Stimulated activated CD8-positive, alpha-beta memory T cell treated with anti-CD3 and anti-CD28 coated beads, Interleukin-12 subunit alpha, Interleukin-12 subunit beta, amount 100 ng/mL, for 4 hours (primary cell): ENCODE data around the gene TBC1D1.

Experiments
- DNase-seq: peaks from one replicate; pipeline ENCODE4 v3.0.0-alpha.2; 2020; ENCODE audit warnings: low read depth

Gene TBC1D1

DNA sequence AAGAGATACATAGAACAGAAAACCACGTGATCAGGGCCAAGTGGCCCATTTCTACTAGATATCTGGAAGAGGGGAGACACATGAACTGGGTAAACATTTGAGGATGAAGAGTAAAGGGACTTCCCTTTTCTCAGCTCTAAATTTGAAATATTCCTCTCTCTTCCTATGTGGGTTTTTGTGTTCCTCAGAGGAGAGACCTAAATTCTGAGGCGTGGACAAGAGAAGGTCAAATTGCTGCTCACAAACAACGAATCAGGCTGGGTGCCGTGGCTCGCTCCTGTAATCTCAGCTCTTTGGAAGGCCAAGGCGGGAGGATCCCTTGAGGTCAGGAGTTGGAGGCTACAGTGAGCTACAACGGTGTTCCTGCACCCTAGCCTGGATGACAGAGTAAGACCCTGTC lies 285.3 kb downstream of the TBC1D1 start:
- DNase-seq: no peak

DNA sequence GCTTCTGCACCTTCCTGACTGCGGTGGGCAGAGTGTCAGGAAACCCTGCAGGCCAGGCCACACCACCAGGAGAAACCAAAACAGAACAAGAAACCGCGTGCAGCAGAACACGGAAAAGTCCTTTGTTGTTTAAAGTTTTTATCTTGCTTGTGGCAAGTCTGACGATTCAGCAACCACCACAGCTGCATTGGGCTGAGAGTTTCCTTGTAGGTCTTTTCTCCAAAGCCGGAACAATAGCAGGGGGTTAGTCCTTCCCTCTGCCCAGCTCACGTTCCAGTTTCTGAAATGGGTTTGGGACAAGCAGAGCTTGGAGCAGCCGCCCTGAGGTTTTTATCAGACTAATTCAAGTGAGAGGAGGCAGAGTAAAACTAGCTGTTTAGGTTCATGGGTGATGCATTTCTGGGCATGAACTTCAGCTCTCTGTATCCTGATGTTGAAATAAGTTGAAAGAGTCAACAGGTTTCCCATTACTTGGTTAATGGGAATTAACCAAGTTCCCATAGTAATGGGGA lies 286.2 kb downstream of the TBC1D1 start:
- peak; percentile 26 for DNase-seq

DNA sequence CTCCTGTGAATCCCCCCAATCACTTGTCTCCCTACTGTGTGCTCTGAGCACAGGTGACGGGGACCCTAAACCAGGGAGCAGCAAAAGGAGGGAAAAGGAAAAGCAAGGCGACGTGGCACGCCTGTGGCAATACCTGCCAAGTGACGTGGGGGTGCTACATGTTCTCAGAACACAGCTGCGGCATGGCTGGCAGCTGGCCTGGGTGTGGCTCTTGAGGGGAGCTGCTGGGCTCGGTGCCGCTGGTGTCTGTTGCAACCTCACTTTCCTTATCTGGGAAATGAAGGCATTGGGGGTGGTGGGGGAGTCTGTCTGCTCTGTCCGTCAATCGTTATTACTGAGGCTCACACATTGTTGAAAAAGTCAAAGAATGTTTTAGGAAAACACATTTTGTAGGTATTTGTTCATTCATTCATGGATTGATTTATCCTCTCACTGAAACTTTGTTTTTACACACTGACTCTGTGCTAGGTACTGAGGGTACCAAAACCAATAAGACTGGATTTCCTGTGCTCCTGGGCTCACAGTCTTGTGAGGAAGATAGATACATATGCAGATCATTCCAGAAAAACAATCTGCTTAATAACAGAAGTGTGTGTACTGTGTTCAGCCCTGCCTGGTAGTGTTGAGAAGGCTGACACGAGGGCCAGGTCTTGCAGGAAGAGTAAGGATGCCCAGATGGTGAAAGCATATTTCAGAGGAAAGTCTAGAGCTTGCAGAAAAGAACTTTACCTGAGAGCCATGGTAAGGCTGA lies 286.9 kb downstream of the TBC1D1 start:
- DNase-seq: no peak

DNA sequence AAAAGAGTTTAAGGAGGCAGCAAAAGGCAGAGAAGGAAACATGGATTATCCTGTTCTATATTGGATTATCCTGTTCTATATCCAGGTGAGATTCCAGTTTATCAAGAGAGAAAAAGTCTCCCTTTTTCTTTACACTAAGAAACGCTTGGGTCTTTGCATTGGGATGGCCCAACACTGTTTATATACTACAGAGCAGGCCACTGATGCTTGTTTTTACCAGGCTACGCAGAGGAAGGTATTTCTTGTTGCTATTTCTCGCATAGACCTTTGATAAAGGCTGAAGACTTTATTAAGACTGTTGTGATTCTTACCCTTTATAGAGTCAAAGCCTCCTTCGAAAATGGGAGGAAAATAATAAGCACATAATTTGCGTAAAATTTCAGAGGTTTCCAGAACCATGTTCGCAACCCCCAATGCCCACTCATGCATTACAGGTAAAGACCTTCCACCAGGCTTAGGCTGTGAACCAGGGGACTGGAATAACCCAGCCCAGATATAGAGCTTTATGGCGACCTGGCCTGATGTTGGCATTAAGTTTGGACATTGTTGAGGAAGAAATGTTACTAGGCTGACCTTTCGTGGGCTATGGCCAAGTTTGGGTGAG lies 287.6 kb downstream of the TBC1D1 start:
- DNase-seq: no peak

DNA sequence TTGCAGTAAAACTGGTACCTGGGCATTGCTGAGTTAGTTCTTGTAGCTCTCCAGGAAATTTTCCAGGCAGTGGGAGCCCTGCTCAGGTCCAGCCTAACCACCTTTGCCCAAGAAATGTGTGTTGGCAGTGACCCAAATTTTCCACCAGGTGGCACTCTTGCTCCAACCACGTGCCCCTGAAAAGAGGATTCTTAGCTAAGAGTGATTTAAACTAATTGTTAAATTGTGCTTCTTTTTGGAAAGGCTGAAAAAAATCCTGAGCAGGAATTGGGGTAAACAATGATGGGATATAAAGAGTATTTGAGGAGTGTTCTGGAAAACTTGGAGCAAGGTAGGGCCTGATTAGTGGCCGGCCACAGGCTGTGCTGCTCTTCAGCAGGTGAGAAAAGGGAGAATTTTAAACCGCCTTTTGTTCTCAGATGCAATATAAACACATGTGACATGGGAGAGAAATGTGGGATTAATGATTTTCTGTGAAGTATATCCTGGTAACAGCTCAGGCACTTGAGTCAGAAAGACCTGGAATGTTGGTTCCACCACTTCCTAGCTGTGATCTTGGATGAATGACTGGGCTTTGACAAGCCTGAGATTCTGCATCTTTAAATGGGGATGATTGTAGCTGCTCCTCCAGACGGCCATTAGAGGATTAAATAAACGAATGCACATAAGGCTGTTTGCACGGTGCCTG lies 288.9 kb downstream of the TBC1D1 start:
- peak; percentile 47 for DNase-seq

DNA sequence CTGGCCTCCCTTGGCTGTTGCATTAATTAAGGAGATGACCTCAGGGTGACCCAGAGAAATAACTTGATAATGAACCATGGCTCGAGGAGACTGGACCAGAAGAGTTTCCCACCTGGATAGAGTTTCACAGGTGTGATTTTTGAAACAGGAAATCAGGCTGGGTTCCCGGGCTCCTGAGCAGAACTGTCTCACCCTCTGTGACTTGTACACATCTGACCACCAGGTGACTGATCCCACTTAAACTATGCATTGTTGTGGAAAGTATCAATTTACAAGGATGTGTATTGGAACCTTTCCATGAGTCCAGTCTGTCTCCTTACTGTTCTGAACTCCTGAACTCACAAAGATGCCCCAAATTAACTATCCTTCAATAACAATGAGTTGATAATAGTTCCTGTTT lies 289.6 kb downstream of the TBC1D1 start:
- no peak for DNase-seq

DNA sequence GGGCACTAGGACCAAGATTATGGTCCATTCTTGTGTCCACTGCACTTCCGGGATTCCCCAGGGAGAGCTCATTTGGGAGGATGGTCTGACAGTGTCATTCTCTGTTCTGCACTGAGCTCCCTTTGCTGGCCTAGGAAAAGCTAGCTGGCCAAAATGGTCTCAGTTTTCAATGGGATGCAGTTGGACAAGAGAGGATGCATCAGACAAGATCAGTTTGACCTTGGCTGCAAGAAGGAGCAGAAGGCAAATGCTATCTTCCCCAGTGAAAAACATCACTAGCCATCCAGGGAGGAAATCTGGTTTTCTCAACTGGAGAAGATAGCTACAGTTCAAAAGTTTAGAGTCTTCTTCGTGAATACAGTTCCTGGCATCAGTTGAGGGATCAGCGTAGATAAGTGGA lies 290.4 kb downstream of the TBC1D1 start:
- DNase-seq: no peak

DNA sequence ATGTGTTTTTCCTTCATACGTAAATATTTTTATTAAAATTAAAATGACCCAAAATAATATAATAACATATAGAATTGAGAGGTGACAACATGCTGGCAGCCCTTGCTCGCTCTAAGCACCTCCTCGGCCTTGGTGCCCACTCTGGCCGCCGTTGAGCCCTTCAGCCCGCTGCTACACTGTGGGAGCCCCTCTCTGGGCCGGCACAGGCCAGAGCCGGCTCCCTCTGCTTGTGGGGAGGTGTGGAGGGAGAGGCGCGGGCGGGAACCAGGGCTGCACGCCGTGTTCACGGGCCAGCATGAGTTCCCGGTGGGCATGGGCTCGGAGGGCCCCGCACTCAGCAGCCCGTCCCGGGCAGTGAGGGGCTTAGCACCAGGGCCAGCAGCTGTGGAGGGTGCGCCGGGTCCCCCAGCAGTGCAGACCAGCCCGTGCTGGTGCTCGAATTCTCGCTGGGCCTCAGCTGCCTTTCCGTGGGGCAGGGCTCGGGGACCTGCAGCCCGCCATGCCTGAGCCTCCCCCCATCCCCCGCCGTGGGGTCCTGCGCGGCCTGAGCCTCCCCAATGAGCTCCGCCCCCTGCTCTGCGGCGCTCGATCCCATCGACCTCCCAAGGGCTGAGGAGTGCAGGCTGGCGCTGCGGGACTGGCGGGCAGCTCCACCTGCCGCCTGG lies 291.6 kb downstream of the TBC1D1 start:
- DNase-seq: no peak

DNA sequence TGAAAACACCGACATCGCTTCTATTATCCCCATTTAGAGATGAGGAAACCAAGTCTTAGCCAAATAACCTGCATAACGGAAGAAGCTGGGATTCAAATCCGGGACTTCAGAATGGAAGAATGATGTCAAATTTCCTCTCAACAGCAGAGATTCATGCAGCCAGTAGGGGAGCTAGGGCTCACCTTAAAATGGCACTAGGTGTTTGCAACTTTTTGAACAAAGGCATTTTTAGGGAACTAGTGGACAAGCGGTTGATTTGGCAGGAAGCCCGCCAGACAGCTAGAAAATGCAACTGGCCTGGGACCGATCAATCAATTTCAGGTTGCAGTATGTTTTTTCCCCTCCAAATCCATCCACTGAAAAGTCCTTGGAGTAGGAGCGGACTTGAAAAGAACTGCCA lies 293.5 kb downstream of the TBC1D1 start:
- no peak for DNase-seq

DNA sequence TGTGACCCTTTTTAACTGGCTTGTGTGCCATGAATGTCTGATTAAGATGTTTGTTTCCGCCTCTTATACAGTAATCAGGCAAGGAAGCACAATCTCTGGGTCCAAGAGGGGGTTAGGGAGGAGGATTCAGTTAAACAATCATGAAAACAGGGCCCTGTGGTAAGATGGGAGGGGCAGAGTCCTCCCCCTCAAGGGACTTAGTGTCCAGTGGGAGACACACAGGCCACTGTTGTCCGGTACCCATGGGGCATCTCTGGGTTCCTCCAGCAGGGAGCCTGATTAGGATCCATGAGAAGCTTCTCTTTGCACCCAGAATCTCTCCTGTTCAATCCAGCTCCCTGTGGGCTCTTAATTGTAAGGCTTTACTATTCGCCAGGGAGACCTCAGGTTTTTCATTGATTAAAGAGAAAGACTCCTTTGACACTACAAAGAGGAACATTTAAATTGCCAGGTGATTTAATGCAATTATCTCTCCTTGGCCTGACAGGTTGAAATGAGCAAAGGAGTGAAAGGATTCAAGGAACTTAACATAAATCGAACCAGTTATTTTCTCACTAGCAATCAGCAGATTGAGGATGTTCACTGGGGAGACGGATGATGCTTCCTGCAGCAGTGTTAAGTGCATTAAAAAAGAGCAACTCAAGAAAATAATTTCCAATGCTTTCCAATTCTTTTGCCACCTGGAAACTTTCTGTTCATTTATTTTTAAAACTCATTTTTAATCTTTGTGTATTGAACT lies 294.7 kb downstream of the TBC1D1 start:
- DNase-seq: no peak

DNA sequence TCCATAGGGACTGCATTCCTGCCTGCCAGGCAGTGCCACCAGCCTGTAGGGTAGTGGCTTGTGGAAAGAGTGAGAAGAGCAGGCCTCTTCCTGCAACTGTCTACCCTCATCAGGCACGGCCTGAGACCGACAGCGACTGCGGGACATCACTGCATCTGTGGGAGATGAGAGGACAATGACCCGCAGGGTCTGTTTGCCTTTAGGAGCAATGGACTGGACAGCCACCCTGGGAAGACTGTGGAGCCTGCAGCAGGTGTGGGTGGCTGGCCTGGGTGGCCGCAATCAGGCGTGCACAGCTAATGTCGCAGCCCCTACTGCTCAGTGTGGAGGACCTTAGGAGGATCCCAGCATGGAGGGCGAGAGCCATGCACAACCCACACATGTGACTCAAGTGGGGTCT lies 297.3 kb downstream of the TBC1D1 start:
- no peak for DNase-seq

DNA sequence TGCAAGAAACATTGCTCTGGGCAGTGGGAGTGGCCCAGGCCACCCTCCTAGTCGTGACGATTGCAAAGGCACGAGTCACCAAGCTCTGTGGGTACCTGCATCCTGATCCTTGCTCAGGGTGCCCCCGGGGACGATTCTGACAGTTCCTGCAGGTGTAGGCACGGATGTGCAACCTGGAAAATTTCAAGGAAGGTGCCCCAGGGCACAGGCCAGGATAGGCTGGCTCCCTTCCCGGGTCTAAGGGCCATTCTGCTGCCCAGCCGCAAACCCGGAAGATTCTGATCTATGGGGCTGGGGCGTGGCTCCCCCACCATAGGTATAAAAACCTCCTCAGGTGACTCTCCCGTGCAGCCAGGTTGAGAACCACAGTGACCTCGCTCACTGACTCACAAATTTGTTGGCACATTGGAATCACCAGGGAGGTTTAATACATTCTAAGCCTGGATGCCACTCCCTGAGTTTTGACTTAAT lies 297.8 kb downstream of the TBC1D1 start:
- no peak for DNase-seq
